A172 (cell line): ENCODE results near the gene SKOR1. TPM values are rescaled to one million over a fixed set of nuclear protein-coding genes. Genes with fewer than 3 reads are reported as not detected.

Experiments
- DNase-seq: peaks from one replicate; pipeline ENCODE4 v3.0.0-alpha.2; 2015; ENCODE audit warnings: low spot score
- total RNA-seq: library from RNA; depleted of rRNA; stranded (reverse); fragments of >200 nt; shearing (Covaris generic); gene quantifications from 2 replicates; pipeline ENCODE4 v1.2.3, GENCODE V29; 2014

Gene SKOR1
- total RNA-seq, 1 experiment from 2014 or later, result not detected

DNA sequence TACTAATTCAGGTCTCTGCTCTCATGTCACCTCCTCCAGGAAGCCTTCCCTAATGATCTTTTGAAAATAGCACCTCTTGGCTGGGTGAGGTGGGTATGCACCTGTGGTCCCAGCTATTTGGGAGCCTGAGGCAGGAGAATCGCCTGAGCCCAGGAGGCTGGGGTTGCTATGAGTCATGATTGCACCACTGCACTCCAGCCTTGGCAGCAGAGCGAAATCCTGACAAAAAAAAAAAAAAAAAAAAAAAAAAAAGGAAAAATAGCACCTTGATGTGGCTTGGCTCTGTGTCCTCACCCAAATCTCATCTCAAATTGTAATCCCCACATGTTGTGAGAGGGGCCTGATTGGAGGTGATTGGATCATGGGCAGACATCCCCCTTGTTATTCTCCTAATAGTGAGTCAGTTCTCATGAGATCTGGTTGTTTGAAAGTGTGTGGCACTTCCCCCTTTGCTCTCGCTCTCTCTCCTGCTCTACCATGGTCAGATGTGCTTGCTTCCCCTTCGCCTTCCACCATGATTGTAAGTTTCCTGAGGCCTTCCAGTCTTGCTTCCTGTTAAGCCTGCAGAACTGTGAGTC is 25.8 kb downstream of the SKOR1 start:
- no peak for DNase-seq

GRCh38 chr15:67852418-67852817 is 27.1 kb downstream of the SKOR1 start:
- no peak for DNase-seq

- DNase-seq, result no peak
Measured at GRCh38 chr15:67853454-67853853, 28.1 kb downstream of the SKOR1 start.

GRCh38 chr15:67854358-67854757 is 29.0 kb downstream of the SKOR1 start:
- no peak for DNase-seq

DNA sequence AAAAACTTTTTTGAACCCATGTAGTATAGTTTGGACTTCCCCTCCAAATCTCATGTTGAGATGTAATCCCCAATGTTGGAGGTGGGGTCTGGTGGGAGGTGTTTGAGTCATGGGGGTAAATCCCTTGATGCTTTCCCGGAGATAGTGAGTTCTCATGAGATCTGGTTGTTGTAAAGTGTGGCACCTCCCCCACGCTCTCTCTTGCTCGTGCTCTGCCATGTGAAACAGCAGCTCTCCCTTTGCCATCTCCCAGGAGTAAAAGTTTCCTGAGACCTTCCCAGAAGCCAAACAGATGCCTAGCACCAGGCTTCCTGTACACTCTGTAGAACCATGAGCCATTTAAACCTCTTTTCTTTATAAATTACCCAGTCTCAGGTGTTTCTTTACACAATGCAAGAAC is 30.5 kb downstream of the SKOR1 start:
- no peak for DNase-seq

DNA sequence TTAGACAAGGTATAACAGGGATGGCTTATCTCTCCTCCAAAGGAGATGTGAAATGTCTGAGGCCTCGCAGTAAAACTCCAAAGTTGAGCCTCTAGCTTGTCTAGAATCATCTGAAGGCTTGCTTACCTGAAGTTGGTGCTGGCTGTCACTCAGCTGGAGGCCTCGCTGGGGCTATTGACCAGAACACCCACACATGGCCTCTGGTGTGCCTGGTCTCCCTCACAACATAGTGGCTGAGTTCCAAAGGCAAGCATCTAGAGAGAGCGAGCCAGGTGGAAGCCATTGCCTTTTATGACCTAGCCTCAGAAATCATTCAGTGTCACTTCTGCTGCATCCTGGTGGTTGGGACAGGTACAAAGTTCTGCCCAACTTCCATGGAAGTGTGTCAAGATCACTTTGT is 31.9 kb downstream of the SKOR1 start:
- DNase-seq, result no peak

DNA sequence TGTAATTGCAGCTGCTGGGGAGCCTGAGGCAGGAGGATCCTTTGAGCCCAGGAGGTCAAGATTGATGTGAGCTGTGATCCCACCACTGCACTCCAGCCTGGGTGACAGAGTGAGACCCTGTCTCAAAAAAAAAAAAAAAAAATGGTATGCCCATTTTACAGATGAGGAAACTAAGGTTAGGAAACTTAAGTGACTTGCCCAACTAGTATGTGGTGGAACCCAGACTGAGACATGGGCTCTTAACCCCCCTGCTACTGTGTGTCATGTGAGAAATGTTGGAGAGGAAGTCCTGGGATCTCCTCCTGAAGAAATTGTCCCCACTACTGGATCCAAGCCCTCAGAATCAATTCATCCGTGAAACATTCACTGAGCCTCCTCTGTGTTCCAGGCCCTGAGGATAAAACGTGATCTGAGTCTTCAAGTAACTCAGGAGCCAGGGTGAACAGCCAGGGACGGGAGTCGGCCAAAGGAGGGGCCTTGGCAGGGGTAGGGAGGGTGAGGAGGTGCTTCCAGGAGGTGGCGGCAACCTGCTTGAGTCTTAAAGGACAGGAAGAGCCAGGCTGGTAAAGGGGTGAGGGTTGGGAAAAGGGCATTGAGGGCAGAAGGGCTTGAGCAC is 34.1 kb downstream of the SKOR1 start:
- DNase-seq, result no peak

GRCh38 chr15:67861983-67862382 is 36.7 kb downstream of the SKOR1 start:
- DNase-seq, result no peak

- no peak for DNase-seq
Measured at GRCh38 chr15:67862750-67863441, 37.6 kb downstream of the SKOR1 start.

- DNase-seq, result peak; percentile 41
Measured at GRCh38 chr15:67863442-67863987, 38.2 kb downstream of the SKOR1 start.

DNA sequence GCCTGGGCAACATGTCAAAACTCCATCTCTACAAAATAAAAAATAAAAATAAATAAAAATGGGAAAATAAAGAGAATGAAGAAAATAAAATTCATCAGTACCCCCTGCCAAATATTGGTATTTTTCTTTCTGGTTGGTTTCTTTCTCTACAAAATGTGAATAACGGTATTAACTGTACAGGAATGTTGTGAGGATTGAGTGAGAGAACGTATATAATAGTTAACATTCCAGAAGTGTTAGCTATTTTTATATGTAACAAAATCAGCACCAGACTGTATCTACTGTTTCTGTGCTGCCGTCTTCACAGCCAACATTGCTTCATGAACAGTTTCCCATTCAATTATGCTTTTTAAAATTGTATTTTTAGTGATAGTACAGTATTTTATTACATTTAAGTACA is 40.0 kb downstream of the SKOR1 start:
- no peak for DNase-seq

DNA sequence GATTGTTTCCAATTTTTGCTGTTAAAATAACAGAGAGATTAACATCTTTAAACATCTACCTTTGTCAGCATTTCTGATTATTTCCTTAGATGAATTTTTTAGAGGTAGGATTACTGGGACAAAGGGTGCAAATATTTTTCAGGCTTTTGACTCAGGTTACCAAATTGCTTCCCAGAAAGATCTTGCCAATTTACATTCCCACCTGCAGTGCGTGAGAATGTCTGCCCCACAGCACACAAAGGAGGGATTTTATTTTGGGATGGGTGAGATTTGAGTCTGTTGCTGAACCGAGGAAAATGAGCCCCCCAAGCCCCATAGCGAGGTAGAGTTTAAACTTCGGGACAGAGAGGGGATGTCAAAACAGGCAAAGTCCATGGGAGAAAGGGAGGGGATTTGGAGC is 40.5 kb downstream of the SKOR1 start:
- DNase-seq, result no peak

DNA sequence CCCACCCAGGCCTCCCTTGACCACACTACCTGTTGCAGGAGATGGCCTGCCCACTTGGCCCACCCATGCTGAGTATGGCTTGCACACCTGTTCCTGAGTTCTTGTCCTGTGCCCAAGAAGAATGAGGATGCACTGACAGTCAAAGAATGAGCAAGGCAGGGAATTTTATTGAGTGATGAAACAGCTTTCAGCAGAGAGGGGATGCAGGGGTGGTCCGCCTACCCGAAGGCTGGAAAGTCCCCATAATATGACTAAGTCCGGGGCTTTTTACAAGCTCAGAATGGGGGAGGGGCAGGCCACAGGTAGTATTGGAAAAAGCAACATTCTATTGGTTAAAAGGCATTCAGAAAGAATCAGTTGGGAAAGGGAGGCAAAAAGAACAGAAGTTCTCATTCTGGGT is 44.4 kb downstream of the SKOR1 start:
- DNase-seq, result no peak

- DNase-seq, result no peak
Measured at GRCh38 chr15:67870868-67871408, 45.6 kb downstream of the SKOR1 start.

DNA sequence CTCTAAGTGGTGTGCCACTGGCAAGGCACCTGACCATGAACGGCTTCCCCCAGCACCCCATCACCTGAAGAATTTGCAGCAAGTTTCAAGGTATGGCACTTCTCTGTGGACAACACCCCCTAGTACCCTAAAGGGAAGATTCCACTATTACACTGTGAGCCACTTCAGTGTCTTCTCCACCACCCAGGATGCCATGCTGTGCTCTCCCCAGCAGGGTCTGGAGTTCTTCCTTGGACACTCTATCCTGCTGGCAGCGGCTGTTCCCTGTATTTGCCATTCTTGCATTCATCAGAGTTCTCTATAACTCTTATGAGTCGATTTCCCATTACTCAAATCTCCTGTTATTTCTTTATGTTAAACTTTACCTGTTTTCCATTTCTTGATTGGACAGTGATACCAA is 48.5 kb downstream of the SKOR1 start:
- no peak for DNase-seq

GRCh38 chr15:67878712-67879206 is 53.5 kb downstream of the SKOR1 start:
- DNase-seq, result no peak

DNA sequence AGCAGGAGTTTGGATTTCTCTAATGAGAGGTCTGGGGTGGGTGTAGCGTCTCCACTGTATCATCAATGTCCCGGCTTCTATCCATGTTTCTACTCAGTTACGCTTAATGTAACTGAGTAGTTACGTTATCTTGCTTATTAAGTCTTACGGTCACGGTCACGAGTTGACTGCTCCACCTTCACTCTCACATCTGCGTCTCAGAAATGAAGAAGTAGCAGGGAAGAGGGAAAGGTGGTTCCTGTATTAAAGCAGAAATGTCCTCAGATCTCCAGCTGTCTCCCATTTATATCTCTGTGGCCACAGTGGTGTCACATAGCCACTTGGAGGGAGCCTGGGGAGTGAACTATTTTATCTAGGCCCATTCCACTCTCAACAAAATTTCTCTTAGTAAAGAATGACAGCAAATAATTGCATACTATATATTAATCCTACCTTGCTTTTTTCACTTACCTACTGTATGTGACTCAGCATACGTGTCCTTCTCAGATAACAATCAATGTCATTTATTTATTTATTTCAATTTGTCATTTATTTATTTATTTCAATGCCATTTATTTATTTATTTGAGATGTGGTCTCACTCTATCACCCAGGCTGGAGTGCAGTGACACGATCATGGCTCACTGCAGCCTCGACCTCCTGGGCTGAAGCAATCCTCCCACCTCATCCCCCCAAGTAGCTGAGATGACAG is 54.3 kb downstream of the SKOR1 start:
- DNase-seq, result no peak

- DNase-seq, result no peak
Measured at GRCh38 chr15:67880651-67881182, 55.4 kb downstream of the SKOR1 start.

DNA sequence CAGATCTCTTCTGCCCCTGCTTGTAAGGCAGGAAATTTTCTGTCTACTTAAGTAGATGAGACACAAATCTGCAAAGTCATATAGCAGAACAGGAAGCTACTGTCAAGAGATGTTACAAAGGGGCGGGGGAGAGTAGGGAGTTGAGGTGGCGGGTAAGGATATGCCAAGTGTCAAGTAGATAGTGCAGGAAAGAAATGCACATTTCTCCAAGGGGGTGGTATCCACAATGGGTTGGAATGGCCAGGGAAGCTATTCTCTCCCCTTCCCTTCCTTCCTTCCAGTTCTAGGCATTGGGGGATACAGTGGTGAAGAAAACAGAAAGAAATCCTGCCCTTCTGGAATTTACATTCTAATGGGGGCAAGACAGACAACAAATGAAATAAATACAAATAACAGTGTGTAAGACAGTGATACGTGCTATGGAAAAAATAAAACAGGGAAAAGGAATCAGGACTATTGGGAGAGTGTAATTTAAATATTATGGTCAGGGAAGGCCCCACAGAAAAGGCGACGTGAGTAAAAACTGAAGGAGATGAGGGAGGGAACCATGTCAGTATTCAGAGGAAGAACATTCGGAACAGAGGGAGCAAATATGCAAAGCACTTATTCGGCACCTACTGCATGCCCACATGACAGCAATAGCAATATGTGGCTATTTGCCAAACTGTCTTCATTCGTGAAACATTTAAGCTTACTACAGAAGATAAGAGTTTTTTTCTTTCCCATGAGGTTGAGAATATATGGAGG is 57.4 kb downstream of the SKOR1 start:
- no peak for DNase-seq

GRCh38 chr15:67883234-67883773 is 58.0 kb downstream of the SKOR1 start:
- no peak for DNase-seq

DNA sequence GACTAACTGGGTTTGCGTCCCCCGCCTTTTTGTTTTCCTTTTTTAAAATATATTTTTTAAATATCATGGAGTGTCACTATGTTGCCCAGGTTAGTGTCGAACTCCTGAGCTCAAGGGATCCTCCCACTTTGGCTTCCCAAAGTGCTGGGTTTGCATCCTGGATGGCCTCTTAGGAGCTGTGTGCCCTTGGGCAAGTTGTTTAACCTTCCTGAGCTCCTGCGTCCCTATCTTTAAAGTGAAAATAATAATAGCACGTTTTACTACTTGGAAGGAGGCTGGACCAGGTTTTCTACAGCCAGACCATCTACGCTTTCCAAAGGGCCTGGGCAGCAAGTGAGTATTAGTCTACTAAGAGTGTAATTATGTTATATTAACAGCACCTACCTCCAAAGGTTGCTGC is 58.7 kb downstream of the SKOR1 start:
- DNase-seq, result no peak
